GM12874 (cell line): ENCODE results near the gene CNTN3.

ENCODE experiments used
- CTCF ChIP-seq: IDR thresholded peaks from 2 replicates; pipeline ENCODE4 v1.5.1; 2011; ENCODE audit warnings: low read depth, mild to moderate bottlenecking, control low read depth, low read length, moderate library complexity; ENCODE audit not compliant: insufficient read depth

Gene CNTN3

GRCh38 chr3:74599564-74599963, 14.9 kb downstream of the CNTN3 start:
- no peak for TF ChIP-seq CTCF

GRCh38 chr3:74593152-74593551, 21.3 kb downstream of the CNTN3 start:
- no peak for TF ChIP-seq CTCF

- TF ChIP-seq CTCF, result no peak
These were observed 22.1 kb downstream of the CNTN3 start for GRCh38 chr3:74592359-74592758.

GRCh38 chr3:74591946-74592345, 22.5 kb downstream of the CNTN3 start:
- no peak for TF ChIP-seq CTCF

- TF ChIP-seq CTCF, result no peak
These were observed 23.1 kb downstream of the CNTN3 start for GRCh38 chr3:74591342-74591741.

- no peak for TF ChIP-seq CTCF
These were observed 23.7 kb downstream of the CNTN3 start for GRCh38 chr3:74590620-74591262.

GRCh38 chr3:74584782-74585181, 29.7 kb downstream of the CNTN3 start:
- no peak for TF ChIP-seq CTCF

- no peak for TF ChIP-seq CTCF
These were observed 31.5 kb downstream of the CNTN3 start for GRCh38 chr3:74582982-74583381.
